Chondrocyte (in vitro differentiated cells): ENCODE data around the gene TREML4. TPM values are rescaled to one million over a fixed set of nuclear protein-coding genes. Genes with fewer than 3 reads are reported as not detected.

Experiments
- DNase-seq: peaks from one replicate; pipeline ENCODE4 v3.0.0; 2021; ENCODE audit warnings: mixed read lengths, low spot score
- H3K27ac Mint-ChIP-seq: one replicate; pipeline ENCODE4 v1.8.0; 2021; ENCODE audit warnings: mild to moderate bottlenecking, moderate library complexity, mixed read lengths; ENCODE audit not compliant: unreplicated experiment
- H3K27me3 Mint-ChIP-seq: 2 replicates; pipeline ENCODE4 v1.8.0; 2021; ENCODE audit warnings: low read depth, mixed read lengths
- H3K36me3 Mint-ChIP-seq: 2 replicates; pipeline ENCODE4 v1.8.0; 2021; ENCODE audit warnings: low read depth, mixed read lengths
- H3K4me1 Mint-ChIP-seq: 2 replicates; pipeline ENCODE4 v1.8.0; 2021; ENCODE audit warnings: low read depth, mild to moderate bottlenecking, mixed read lengths
- H3K4me3 Mint-ChIP-seq: one replicate; pipeline ENCODE4 v1.8.0; 2021; ENCODE audit warnings: mild to moderate bottlenecking, moderate library complexity, mixed read lengths; ENCODE audit not compliant: unreplicated experiment
- H3K9me3 Mint-ChIP-seq: 2 replicates; pipeline ENCODE4 v1.8.0; 2021; ENCODE audit warnings: low read depth, mixed read lengths
- CTCF ChIP-seq: fragments of 200-600 bp; sonication (generic); IDR thresholded peaks from 2 replicates; pipeline ENCODE4 v1.5.0; 2021; ENCODE audit warnings: antibody characterized with exemption, mild to moderate bottlenecking, moderate library complexity
- total RNA-seq: library from RNA; stranded (reverse); gene quantifications from 3 replicates; pipeline ENCODE4 v1.2.1, GENCODE V29; 2021

Gene TREML4
- total RNA-seq, 1 donor from 2014 or later, result not detected

- no peak overlapping the region for H3K27ac Mint-ChIP-seq
- DNase-seq, result no peak
- peaks cover 2% of the 10 kb centered on the region for H3K36me3 Mint-ChIP-seq
- peaks cover 13% of the 10 kb centered on the region for H3K9me3 Mint-ChIP-seq
- no peak for TF ChIP-seq CTCF
- peaks cover 51% of the 10 kb centered on the region for H3K27me3 Mint-ChIP-seq
- H3K4me1 Mint-ChIP-seq, result no peaks in the 10 kb centered on the region
- H3K4me3 Mint-ChIP-seq, result no peak overlapping the region
Observed at GRCh38 chr6:41208439-41209106, 19.6 kb upstream of the TREML4 start.

DNA sequence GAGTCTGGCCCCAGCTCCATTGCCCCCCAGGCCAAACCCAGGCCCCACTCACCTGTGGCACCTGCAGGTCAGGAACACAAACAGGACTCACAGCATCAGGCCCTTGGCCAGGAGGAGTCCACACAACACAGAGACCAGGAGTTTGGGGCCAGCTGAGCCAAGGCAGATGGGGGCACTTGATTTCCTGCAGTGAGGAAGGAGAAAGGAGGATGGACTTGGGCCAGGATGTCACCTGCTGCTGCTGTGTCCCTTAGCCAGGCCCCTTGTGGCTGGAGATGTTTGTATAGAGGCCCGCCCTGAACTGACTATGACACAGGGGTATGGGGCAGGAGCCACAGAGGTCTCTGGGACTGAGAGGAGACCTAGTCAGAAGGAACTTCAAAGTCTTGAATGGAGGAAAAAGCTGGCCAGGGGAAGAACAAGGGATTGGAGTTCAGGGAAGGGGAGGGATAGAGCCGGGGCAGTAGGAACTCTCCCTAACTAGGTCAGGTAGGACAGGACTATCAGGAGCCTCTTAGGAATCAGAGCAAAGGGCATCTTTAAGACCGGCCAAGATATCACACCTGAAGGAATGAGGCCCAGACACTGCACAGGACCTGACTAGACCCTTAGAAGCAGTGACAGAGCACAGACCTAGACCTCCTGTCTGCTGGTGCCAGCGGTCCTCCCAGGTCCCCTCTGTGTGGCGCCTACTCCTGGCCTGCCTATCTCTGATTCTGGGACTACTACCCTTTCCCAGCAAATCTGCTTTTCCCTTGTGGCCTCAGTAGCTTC is 18.4 kb upstream of the TREML4 start:
- no peak overlapping the region for H3K4me3 Mint-ChIP-seq
- peaks cover 19% of the 10 kb centered on the region for H3K9me3 Mint-ChIP-seq
- peaks cover 5% of the 10 kb centered on the region for H3K36me3 Mint-ChIP-seq
- DNase-seq, result no peak
- TF ChIP-seq CTCF, result no peak
- no peaks in the 10 kb centered on the region for H3K4me1 Mint-ChIP-seq
- no peak overlapping the region for H3K27ac Mint-ChIP-seq
- peaks cover 58% of the 10 kb centered on the region for H3K27me3 Mint-ChIP-seq

GRCh38 chr6:41214559-41215238 is 13.4 kb upstream of the TREML4 start:
- H3K4me1 Mint-ChIP-seq, result no peaks in the 10 kb centered on the region
- H3K27ac Mint-ChIP-seq, result no peak overlapping the region
- peaks cover 21% of the 10 kb centered on the region for H3K9me3 Mint-ChIP-seq
- DNase-seq, result no peak
- H3K36me3 Mint-ChIP-seq, result peaks cover 9% of the 10 kb centered on the region
- H3K27me3 Mint-ChIP-seq, result peaks cover 56% of the 10 kb centered on the region
- TF ChIP-seq CTCF, result no peak
- H3K4me3 Mint-ChIP-seq, result no peak overlapping the region

GRCh38 chr6:41215777-41216176 is 12.4 kb upstream of the TREML4 start:
- no peak for TF ChIP-seq CTCF
- H3K4me3 Mint-ChIP-seq, result no peak overlapping the region
- H3K4me1 Mint-ChIP-seq, result no peaks in the 10 kb centered on the region
- H3K27me3 Mint-ChIP-seq, result peaks cover 46% of the 10 kb centered on the region
- no peak overlapping the region for H3K27ac Mint-ChIP-seq
- peaks cover 9% of the 10 kb centered on the region for H3K36me3 Mint-ChIP-seq
- H3K9me3 Mint-ChIP-seq, result peaks cover 28% of the 10 kb centered on the region
- no peak for DNase-seq

- Mint-ChIP-seq H3K9me3 (peaks cover 32% of the 10 kb centered on the region), H3K27ac (no peak overlapping the region), H3K27me3 (peaks cover 43% of the 10 kb centered on the region), H3K36me3 (peaks cover 11% of the 10 kb centered on the region), H3K4me3 (no peak overlapping the region), H3K4me1 (no peaks in the 10 kb centered on the region)
- no peak for TF ChIP-seq CTCF
- DNase-seq, result no peak
Observed at GRCh38 chr6:41216616-41217015, 11.5 kb upstream of the TREML4 start.
